B cell (primary cell): ENCODE data around the gene UCHL1.

Experiments
- EZH2 ChIP-seq: IDR thresholded peaks from 2 replicates; pipeline ENCODE4 v1.6.1; 2012; ENCODE audit warnings: borderline replicate concordance, low read depth, mild to moderate bottlenecking, moderate library complexity, low read length; ENCODE audit not compliant: insufficient read depth, poor library complexity, severe bottlenecking
- TF ChIP-seq, protein P1 (sequence below): fragments of 200-600 bp; IDR thresholded peaks from one replicate; pipeline ENCODE4 v1.8.0; 2022; ENCODE audit warnings: antibody characterized with exemption, mild to moderate bottlenecking

DNA sequence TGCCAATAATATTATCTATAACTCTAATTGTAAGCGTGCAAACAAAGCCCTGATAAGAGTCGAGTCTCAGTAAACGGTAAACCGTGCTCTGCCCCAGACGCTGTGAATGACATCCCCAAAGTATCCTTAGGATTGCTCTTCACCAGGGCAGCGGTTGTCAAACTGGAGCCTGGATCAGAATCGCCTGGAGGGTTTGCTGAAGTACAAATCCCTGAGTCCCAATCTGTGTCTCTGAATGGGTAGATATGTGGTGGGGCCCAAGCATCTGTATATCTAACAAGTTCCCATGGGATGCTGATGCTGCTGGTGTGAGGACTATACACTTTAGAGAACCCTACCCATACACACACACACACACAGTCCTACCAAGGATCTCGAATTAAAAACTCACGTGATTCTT, 41.6 kb upstream of the UCHL1 start:
- TF ChIP-seq, protein P1, sequence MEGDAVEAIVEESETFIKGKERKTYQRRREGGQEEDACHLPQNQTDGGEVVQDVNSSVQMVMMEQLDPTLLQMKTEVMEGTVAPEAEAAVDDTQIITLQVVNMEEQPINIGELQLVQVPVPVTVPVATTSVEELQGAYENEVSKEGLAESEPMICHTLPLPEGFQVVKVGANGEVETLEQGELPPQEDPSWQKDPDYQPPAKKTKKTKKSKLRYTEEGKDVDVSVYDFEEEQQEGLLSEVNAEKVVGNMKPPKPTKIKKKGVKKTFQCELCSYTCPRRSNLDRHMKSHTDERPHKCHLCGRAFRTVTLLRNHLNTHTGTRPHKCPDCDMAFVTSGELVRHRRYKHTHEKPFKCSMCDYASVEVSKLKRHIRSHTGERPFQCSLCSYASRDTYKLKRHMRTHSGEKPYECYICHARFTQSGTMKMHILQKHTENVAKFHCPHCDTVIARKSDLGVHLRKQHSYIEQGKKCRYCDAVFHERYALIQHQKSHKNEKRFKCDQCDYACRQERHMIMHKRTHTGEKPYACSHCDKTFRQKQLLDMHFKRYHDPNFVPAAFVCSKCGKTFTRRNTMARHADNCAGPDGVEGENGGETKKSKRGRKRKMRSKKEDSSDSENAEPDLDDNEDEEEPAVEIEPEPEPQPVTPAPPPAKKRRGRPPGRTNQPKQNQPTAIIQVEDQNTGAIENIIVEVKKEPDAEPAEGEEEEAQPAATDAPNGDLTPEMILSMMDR, result no peak
- TF ChIP-seq EZH2, result no peak
